B cell (primary cell): ENCODE results near the gene GLRX.
A peak's percentile ranks its signal among the peaks of the same experiment; 100 is the strongest.

Experiments used
- EZH2 ChIP-seq: IDR thresholded peaks from 2 replicates; pipeline ENCODE4 v1.6.1; 2012; ENCODE audit warnings: borderline replicate concordance, low read depth, mild to moderate bottlenecking, moderate library complexity, low read length; ENCODE audit not compliant: insufficient read depth, poor library complexity, severe bottlenecking
- TF ChIP-seq, protein P1 (sequence below): fragments of 200-600 bp; IDR thresholded peaks from one replicate; pipeline ENCODE4 v1.8.0; 2022; ENCODE audit warnings: antibody characterized with exemption, mild to moderate bottlenecking

GRCh38 chr5:95781101-95781583 lies 41.4 kb downstream of the GLRX start:
- TF ChIP-seq, protein P1, sequence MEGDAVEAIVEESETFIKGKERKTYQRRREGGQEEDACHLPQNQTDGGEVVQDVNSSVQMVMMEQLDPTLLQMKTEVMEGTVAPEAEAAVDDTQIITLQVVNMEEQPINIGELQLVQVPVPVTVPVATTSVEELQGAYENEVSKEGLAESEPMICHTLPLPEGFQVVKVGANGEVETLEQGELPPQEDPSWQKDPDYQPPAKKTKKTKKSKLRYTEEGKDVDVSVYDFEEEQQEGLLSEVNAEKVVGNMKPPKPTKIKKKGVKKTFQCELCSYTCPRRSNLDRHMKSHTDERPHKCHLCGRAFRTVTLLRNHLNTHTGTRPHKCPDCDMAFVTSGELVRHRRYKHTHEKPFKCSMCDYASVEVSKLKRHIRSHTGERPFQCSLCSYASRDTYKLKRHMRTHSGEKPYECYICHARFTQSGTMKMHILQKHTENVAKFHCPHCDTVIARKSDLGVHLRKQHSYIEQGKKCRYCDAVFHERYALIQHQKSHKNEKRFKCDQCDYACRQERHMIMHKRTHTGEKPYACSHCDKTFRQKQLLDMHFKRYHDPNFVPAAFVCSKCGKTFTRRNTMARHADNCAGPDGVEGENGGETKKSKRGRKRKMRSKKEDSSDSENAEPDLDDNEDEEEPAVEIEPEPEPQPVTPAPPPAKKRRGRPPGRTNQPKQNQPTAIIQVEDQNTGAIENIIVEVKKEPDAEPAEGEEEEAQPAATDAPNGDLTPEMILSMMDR: peak; percentile 96
- TF ChIP-seq EZH2: no peak
